Natural killer cell (primary cell): ENCODE results near the gene OR51V1. TPM values are rescaled to one million over a fixed set of nuclear protein-coding genes. Genes with fewer than 3 reads are reported as not detected.

Source experiments
- ATAC-seq, 3 donors: fragments of 150-1000 bp in 2 of 3; fragments of 200-7000 bp in 1 of 3; cut with Tn5 transposase; 1 replicate in 1 of 3; 2 replicates in 2 of 3; pipeline ENCODE4 v1.10.0; 2021; ENCODE audit warnings: mild to moderate bottlenecking in 2 of 3, moderate library complexity in 2 of 3
- DNase-seq, 2 donors: peaks; one replicate each; pipeline versions ENCODE4 v3.0.0 to v3.0.0-alpha.2; 2013 to 2021; ENCODE audit warnings: mixed read lengths in 1 of 2
- H3K27ac ChIP-seq: one replicate; pipeline ENCODE4 v1.5.1; 2013; ENCODE audit warnings: mild to moderate bottlenecking, low read length
- H3K27me3 ChIP-seq: one replicate; pipeline ENCODE4 v1.6.1; 2013; ENCODE audit warnings: low read length; ENCODE audit not compliant: control insufficient read depth, insufficient read depth
- H3K36me3 ChIP-seq: one replicate; pipeline ENCODE4 v1.6.1; 2013; ENCODE audit warnings: low read length; ENCODE audit not compliant: control insufficient read depth, insufficient read depth
- H3K4me1 ChIP-seq: one replicate; pipeline ENCODE4 v1.6.1; 2013; ENCODE audit warnings: low read length; ENCODE audit not compliant: control insufficient read depth, insufficient read depth
- H3K4me3 ChIP-seq: one replicate; pipeline ENCODE4 v1.5.1; 2013; ENCODE audit warnings: low read length
- H3K9me3 ChIP-seq: one replicate; pipeline ENCODE4 v1.6.1; 2013; ENCODE audit warnings: low read length; ENCODE audit not compliant: control insufficient read depth, insufficient read depth
- H3K27ac Mint-ChIP-seq, 2 donors: one replicate each; pipeline ENCODE4 v1.8.0; 2022; ENCODE audit warnings: mild to moderate bottlenecking in 2 of 2, mixed read lengths in 2 of 2, moderate library complexity in 1 of 2
- H3K27me3 Mint-ChIP-seq, 2 donors: one replicate each; pipeline ENCODE4 v1.8.0; 2022; ENCODE audit warnings: low read depth in 2 of 2, mixed read lengths in 2 of 2
- H3K36me3 Mint-ChIP-seq: one replicate; pipeline ENCODE4 v1.8.0; 2022; ENCODE audit warnings: mixed read lengths
- H3K4me1 Mint-ChIP-seq, 2 donors: one replicate each; pipeline ENCODE4 v1.8.0; 2022; ENCODE audit warnings: mixed read lengths in 2 of 2
- H3K4me3 Mint-ChIP-seq: one replicate; pipeline ENCODE4 v1.8.0; 2022; ENCODE audit warnings: mild to moderate bottlenecking, moderate library complexity, mixed read lengths
- H3K9me3 Mint-ChIP-seq, 2 donors: one replicate each; pipeline ENCODE4 v1.8.0; 2022; ENCODE audit warnings: mixed read lengths in 2 of 2
- CTCF ChIP-seq: fragments of 200-600 bp; IDR thresholded peaks from one replicate; pipeline ENCODE4 v1.8.0; 2022; ENCODE audit warnings: antibody characterized with exemption
- whole genome bisulfite sequencing: methylation state at CpG from one replicate; pipeline ENCODE4 v1.1.7; 2013; ENCODE audit warnings: missing lambda C conversion rate; ENCODE audit not compliant: insufficient coverage; 5-methylcytosine and 5-hydroxymethylcytosine counted together
- intact Hi-C: fragments of 100-400 bp; cut with micrococcal nuclease; formaldehyde crosslinking; loops from one replicate; pipeline ENCODE4 v1.14.2; 2022
- total RNA-seq, 4 donors: library from RNA; stranded (reverse); fragments of 120-200 nt in 1 of 4; gene quantifications; one replicate each; pipeline versions ENCODE4 v1.2.3 to v1.2.4, GENCODE V29; 2013 to 2022

The OR51V1 gene
- total RNA-seq, 3 donors from 2014 or later (not counting 1 experiment from before 2014, with no cell fraction given), result not detected

GRCh38 chr11:5203366-5203765 is 2.9 kb upstream of the OR51V1 start:
- Histone ChIP-seq H3K4me1 (no peaks in the 10 kb centered on the region), H3K27me3 (no peaks in the 10 kb centered on the region), H3K27ac (no peak overlapping the region), H3K4me3 (no peak overlapping the region), H3K9me3 (no peaks in the 10 kb centered on the region), H3K36me3 (no peaks in the 10 kb centered on the region)
- DNase-seq (no peak), ATAC-seq (no peak)
- peaks cover 0 to 3% of the 10 kb centered on the region in 2 donors for H3K27me3 Mint-ChIP-seq
- 87% methylated on average over 2 of the region's 2 CpGs for WGBS
- intact Hi-C loops, result no loop called here
- no peak overlapping the region for H3K27ac Mint-ChIP-seq
- H3K4me1 Mint-ChIP-seq, result no peaks in the 10 kb centered on the region
- H3K4me3 Mint-ChIP-seq, result no peak overlapping the region
- H3K9me3 Mint-ChIP-seq, result peaks cover 0 to 2% of the 10 kb centered on the region in 2 donors
- TF ChIP-seq CTCF, result no peak
- H3K36me3 Mint-ChIP-seq, result no peaks in the 10 kb centered on the region

- intact Hi-C loops, result no loop called here
- Histone ChIP-seq H3K4me3 (no peak overlapping the region), H3K4me1 (no peaks in the 10 kb centered on the region), H3K9me3 (peaks cover 2% of the 10 kb centered on the region), H3K27ac (no peak overlapping the region), H3K36me3 (no peaks in the 10 kb centered on the region), H3K27me3 (no peaks in the 10 kb centered on the region)
- DNase-seq (no peak), ATAC-seq (no peak)
- Mint-ChIP-seq H3K27ac (no peak overlapping the region), H3K27me3 (peaks cover 0 to 3% of the 10 kb centered on the region in 2 donors), H3K9me3 (peaks cover 0 to 2% of the 10 kb centered on the region in 2 donors), H3K36me3 (no peaks in the 10 kb centered on the region), H3K4me1 (no peaks in the 10 kb centered on the region), H3K4me3 (no peak overlapping the region)
- TF ChIP-seq CTCF, result no peak
Measured at GRCh38 chr11:5198285-5198684, 2.2 kb downstream of the OR51V1 start.

- intact Hi-C loops, result no loop called here
- no peaks in the 10 kb centered on the region for H3K27me3 Mint-ChIP-seq
- H3K9me3 Mint-ChIP-seq, result peaks cover 0 to 2% of the 10 kb centered on the region in 2 donors
- no peak overlapping the region for H3K27ac ChIP-seq
- no peaks in the 10 kb centered on the region for H3K4me1 Mint-ChIP-seq
- H3K9me3 ChIP-seq, result peaks cover 2% of the 10 kb centered on the region
- no peaks in the 10 kb centered on the region for H3K36me3 ChIP-seq
- H3K4me3 ChIP-seq, result no peak overlapping the region
- WGBS, result 8% methylated on average over 1 of the region's 3 CpGs
- H3K4me3 Mint-ChIP-seq, result no peak overlapping the region
- no peak overlapping the region for H3K27ac Mint-ChIP-seq
- no peaks in the 10 kb centered on the region for H3K36me3 Mint-ChIP-seq
- ATAC-seq, result no peak
- no peaks in the 10 kb centered on the region for H3K27me3 ChIP-seq
- TF ChIP-seq CTCF, result no peak
- H3K4me1 ChIP-seq, result no peaks in the 10 kb centered on the region
- no peak for DNase-seq
Measured at GRCh38 chr11:5197536-5197935, 2.9 kb downstream of the OR51V1 start.

DNA sequence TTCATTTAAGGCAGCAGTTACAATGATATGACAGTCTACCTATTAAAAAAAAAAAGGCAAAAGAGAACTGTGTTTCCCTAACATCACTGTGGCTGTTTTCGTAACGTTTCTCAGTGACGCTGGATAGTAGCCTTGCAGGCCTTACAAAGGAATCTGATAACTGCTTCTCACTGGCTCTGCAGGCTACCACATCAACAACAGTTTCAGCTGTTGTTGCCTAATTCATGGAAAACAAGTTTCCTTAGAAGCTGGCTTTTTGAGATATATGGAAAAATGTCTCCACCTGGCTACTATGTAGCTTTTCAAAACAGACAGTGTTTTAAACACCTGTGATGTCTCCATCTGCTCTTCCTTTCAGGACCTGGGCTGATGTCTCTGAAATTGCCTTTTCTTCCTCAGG is 3.8 kb downstream of the OR51V1 start:
- H3K27ac Mint-ChIP-seq, result no peak overlapping the region
- H3K27me3 Mint-ChIP-seq, result no peaks in the 10 kb centered on the region
- H3K9me3 ChIP-seq, result peaks cover 2% of the 10 kb centered on the region
- no peak overlapping the region for H3K4me3 Mint-ChIP-seq
- 85% methylated on average over 3 of the region's 3 CpGs for WGBS
- no peak for DNase-seq
- peaks cover 0 to 3% of the 10 kb centered on the region in 2 donors for H3K9me3 Mint-ChIP-seq
- ATAC-seq, result no peak
- H3K4me1 ChIP-seq, result no peaks in the 10 kb centered on the region
- no peak overlapping the region for H3K4me3 ChIP-seq
- H3K27ac ChIP-seq, result no peak overlapping the region
- no peaks in the 10 kb centered on the region for H3K36me3 Mint-ChIP-seq
- no peaks in the 10 kb centered on the region for H3K4me1 Mint-ChIP-seq
- intact Hi-C loops, result no loop called here
- no peak for TF ChIP-seq CTCF
- H3K27me3 ChIP-seq, result no peaks in the 10 kb centered on the region
- no peaks in the 10 kb centered on the region for H3K36me3 ChIP-seq
